IPS DF 6.9 (cell line): ENCODE measurements around the gene KCNN3.

ENCODE experiments used
- DNase-seq: peaks from one replicate; pipeline ENCODE4 v3.0.0-alpha.2; 2013; ENCODE audit warnings: low read depth, low spot score
- H3K27ac ChIP-seq: one replicate; pipeline ENCODE4 v1.5.1; 2013; ENCODE audit warnings: low read length, control low read depth
- H3K27me3 ChIP-seq: 2 replicates; pipeline ENCODE4 v1.6.1; 2013; ENCODE audit warnings: mild to moderate bottlenecking, low read length; ENCODE audit not compliant: control insufficient read depth, insufficient read depth
- H3K36me3 ChIP-seq: 2 replicates; pipeline ENCODE4 v1.6.1; 2013; ENCODE audit warnings: low read length; ENCODE audit not compliant: control insufficient read depth, insufficient read depth
- H3K4me1 ChIP-seq: 2 replicates; pipeline ENCODE4 v1.6.1; 2013; ENCODE audit warnings: low read length; ENCODE audit not compliant: control insufficient read depth, insufficient read depth
- H3K4me3 ChIP-seq: 2 replicates; pipeline ENCODE4 v1.5.1; 2013; ENCODE audit warnings: mild to moderate bottlenecking, low read length
- H3K9me3 ChIP-seq: 2 replicates; pipeline ENCODE4 v1.6.1; 2013; ENCODE audit warnings: low read length, inconsistent platforms; ENCODE audit not compliant: control insufficient read depth, insufficient read depth
- WGBS: extraction: QIAGEN DNeasy Blood & Tissue Kit; methylation state at CpG from one replicate; pipeline ENCODE4 v1.1.7; 2013; ENCODE audit warnings: mixed read lengths, missing lambda C conversion rate; ENCODE audit not compliant: insufficient read length, insufficient coverage; 5-methylcytosine and 5-hydroxymethylcytosine counted together

KCNN3 gene

GRCh38 chr1:154661110-154661509, 209.0 kb downstream of the KCNN3 start:
- Histone ChIP-seq H3K9me3 (no peaks in the 10 kb centered on the region), H3K27me3 (no peaks in the 10 kb centered on the region), H3K27ac (no peak overlapping the region), H3K4me3 (no peak overlapping the region), H3K36me3 (no peaks in the 10 kb centered on the region), H3K4me1 (no peaks in the 10 kb centered on the region)
- DNase-seq = no peak
- no CpG with 5 or more reads among the region's 2 CpGs for WGBS

- Histone ChIP-seq H3K9me3 (no peaks in the 10 kb centered on the region), H3K36me3 (no peaks in the 10 kb centered on the region), H3K27ac (no peak overlapping the region), H3K27me3 (no peaks in the 10 kb centered on the region), H3K4me1 (no peaks in the 10 kb centered on the region), H3K4me3 (no peak overlapping the region)
- DNase-seq = no peak
- no CpG with 5 or more reads among the region's 3 CpGs for WGBS
Observed at GRCh38 chr1:154659823-154660592, 210.1 kb downstream of the KCNN3 start.

GRCh38 chr1:154657556-154657955, 212.5 kb downstream of the KCNN3 start:
- Histone ChIP-seq H3K27ac (no peak overlapping the region), H3K9me3 (no peaks in the 10 kb centered on the region), H3K4me1 (peaks cover 1% of the 10 kb centered on the region; the same call in 1 of the 2 replicates), H3K27me3 (no peaks in the 10 kb centered on the region), H3K36me3 (no peaks in the 10 kb centered on the region), H3K4me3 (no peak overlapping the region)
- DNase-seq = no peak
- no CpG with 5 or more reads among the region's 2 CpGs for WGBS

- H3K4me1 ChIP-seq = peaks cover 1% of the 10 kb centered on the region; the same call in 1 of the 2 replicates
- no peaks in the 10 kb centered on the region for H3K9me3 ChIP-seq
- H3K36me3 ChIP-seq = no peaks in the 10 kb centered on the region
- no peaks in the 10 kb centered on the region for H3K27me3 ChIP-seq
- no peak for DNase-seq
- H3K4me3 ChIP-seq = no peak overlapping the region
- H3K27ac ChIP-seq = no peak overlapping the region
Observed at GRCh38 chr1:154652893-154653292, 217.2 kb downstream of the KCNN3 start.
